GM12801 (cell line): ENCODE results near the gene INSIG2.

ENCODE experiments used
- CTCF ChIP-seq: IDR thresholded peaks from one replicate; pipeline ENCODE4 v1.5.1; 2011; ENCODE audit warnings: control low read depth; ENCODE audit not compliant: insufficient read length; ENCODE audit errors: extremely low read depth

The INSIG2 gene

GRCh38 chr2:118084491-118085089 is 3.7 kb upstream of the INSIG2 start:
- TF ChIP-seq CTCF: no peak

- TF ChIP-seq CTCF: no peak
These were observed 2.9 kb upstream of the INSIG2 start for GRCh38 chr2:118085173-118086023.

GRCh38 chr2:118086024-118086633 is 2.1 kb upstream of the INSIG2 start:
- no peak for TF ChIP-seq CTCF

- no peak for TF ChIP-seq CTCF
These were observed 999 bp downstream of the INSIG2 start for GRCh38 chr2:118089139-118089800.

- TF ChIP-seq CTCF: no peak
These were observed 2.3 kb downstream of the INSIG2 start for GRCh38 chr2:118090387-118091139.

- TF ChIP-seq CTCF: no peak
These were observed 2.8 kb downstream of the INSIG2 start for GRCh38 chr2:118091140-118091478.
